Ovary (tissue), 9 donors: Measurements from ENCODE around the gene SRSF5. TPM values are rescaled to one million over a fixed set of nuclear protein-coding genes. Genes with fewer than 3 reads are reported as not detected.

Experiments used
- DNase-seq, 5 donors: peaks; one replicate each; pipeline ENCODE4 v3.0.0-alpha.2; 2019 to 2020
- H3K27ac ChIP-seq, 2 donors: fragments of 200-600 bp; one replicate each; pipeline versions ENCODE4 v1.5.1 to v1.8.0; 2019 to 2022
- H3K27me3 ChIP-seq: fragments of 200-600 bp; one replicate; pipeline ENCODE4 v1.8.0; 2022
- H3K36me3 ChIP-seq: fragments of 200-600 bp; sonication (generic); one replicate; pipeline ENCODE4 v1.5.1; 2019
- H3K4me1 ChIP-seq: one replicate; pipeline ENCODE4 v1.8.1; 2013; ENCODE audit warnings: mild to moderate bottlenecking, moderate library complexity; ENCODE audit not compliant: insufficient read depth
- H3K4me3 ChIP-seq: fragments of 200-600 bp; sonication (generic); one replicate; pipeline ENCODE4 v1.5.1; 2017
- H3K9me3 ChIP-seq, 2 donors: fragments of 200-600 bp in 1 of 2; sonication (generic) in 1 of 2; one replicate each; pipeline versions ENCODE4 v1.5.1 to v1.8.1; 2013 to 2019; ENCODE audit warnings: mild to moderate bottlenecking in 1 of 2, moderate library complexity in 1 of 2
- EP300 ChIP-seq: sonication (generic); formaldehyde crosslinking; IDR thresholded peaks from one replicate; pipeline ENCODE4 v1.6.1; 2017; ENCODE audit warnings: antibody characterized with exemption
- POLR2A ChIP-seq: fragments of 450-650 bp; IDR thresholded peaks from one replicate; pipeline ENCODE4 v1.6.1; 2017; ENCODE audit warnings: antibody characterized with exemption, mild to moderate bottlenecking, moderate library complexity
- WGBS, 3 donors: extraction: QIAGEN DNeasy Blood & Tissue Kit in 1 of 3; methylation state at CpG; one replicate each; pipeline versions ENCODE4 v1.1.5 to v1.1.7; 2013 to 2017; 5-methylcytosine and 5-hydroxymethylcytosine counted together
- intact Hi-C, 4 donors: fragments of 100-400 bp; cut with DNase I; formaldehyde crosslinking; loops; one replicate each; pipeline versions ENCODE4 v1.11.0 to v1.15.1; 2022 to 2023
- polyA plus RNA-seq, 2 donors: library from polyadenylated mRNA; stranded (reverse); fragments of 200-250 nt in 1 of 2; fragments of 350-450 nt in 1 of 2; fragmentation: Illumina TruSeq in 1 of 2; extraction: RNeasy Lipid Tissue Mini Kit (QIAGEN cat#74804) in 1 of 2; gene quantifications; one replicate each; pipeline ENCODE4 v1.2.3, GENCODE V29; 2013 to 2014
- total RNA-seq, 7 donors: library from RNA; depleted of rRNA in 2 of 7; stranded (reverse); fragments of >200 nt in 2 of 7; fragmentation: NEBNext Ultra II Directional in 3 of 7; extraction: Animal tissue kit (Norgen Biotek cat#: 25700) in 3 of 7; gene quantifications; one replicate each; pipeline versions ENCODE4 v1.1.0 to v1.2.4, GENCODE V29; 2016 to 2023
- TF ChIP-seq, protein P1 (sequence below), 3 donors: fragments of 450-650 bp in 2 of 3; fragments of 200-600 bp in 1 of 3; IDR thresholded peaks; one replicate each; pipeline versions ENCODE4 v1.5.1 to v1.8.0; 2016 to 2022; ENCODE audit warnings: antibody characterized with exemption in 3 of 3, mild to moderate bottlenecking in 1 of 3
- donor health status: DM: no; HTN: no; CAD: no; lungs with moderate emphysema.
- donor health status: DM: no; HTN: no; CAD: no.
- donor health status: Bipolar disorder and iron deficiency.
- donor health status: DM: yes; HTN: yes; CAD: no.
- donor health status: DM: no; HTN: no; CAD: no.
- donor health status: DM: yes; HTN: yes; CAD: no.

Gene SRSF5
- total and polyA plus RNA-seq, 9 donors, result 273 to 446 (median 327) TPM

DNA sequence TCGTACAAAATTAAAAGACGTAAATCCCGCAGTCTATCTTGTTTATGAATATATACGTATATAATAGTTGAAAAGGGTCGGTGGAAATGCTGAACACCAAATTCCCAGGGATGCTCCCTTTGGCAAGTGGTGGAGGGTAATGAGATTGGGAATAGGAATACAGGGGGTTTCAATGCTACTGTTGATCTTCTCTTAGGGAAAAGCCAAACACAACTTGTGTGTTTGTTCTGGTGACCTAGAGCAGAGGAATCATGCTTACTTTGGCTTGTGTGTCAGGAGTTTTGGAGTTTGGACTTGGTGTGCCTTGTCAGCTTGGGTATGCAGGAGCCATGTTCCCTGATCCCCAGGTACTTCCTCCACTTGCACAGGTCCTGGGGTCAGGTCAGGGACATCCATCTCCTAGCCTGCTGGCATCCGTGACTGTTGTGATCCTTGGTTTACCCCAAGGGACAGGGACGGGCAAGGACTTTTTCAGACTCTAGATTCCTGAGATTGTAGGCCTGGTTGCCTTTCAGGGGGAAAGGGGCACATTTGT is 26.0 kb downstream of the SRSF5 start:
- intact Hi-C loops, result no loop called here
- Histone ChIP-seq H3K27me3 (no peaks in the 10 kb centered on the region), H3K36me3 (no peaks in the 10 kb centered on the region), H3K4me3 (no peak overlapping the region), H3K27ac (no peak overlapping the region), H3K4me1 (no peaks in the 10 kb centered on the region), H3K9me3 (no peaks in the 10 kb centered on the region)
- 84 to 94% (median 86%) methylated on average over 7 of the region's 7 CpGs for WGBS, 3 donors
- no peak for DNase-seq
- TF ChIP-seq EP300 (no peak), POLR2A (no peak)
- TF ChIP-seq, protein P1, sequence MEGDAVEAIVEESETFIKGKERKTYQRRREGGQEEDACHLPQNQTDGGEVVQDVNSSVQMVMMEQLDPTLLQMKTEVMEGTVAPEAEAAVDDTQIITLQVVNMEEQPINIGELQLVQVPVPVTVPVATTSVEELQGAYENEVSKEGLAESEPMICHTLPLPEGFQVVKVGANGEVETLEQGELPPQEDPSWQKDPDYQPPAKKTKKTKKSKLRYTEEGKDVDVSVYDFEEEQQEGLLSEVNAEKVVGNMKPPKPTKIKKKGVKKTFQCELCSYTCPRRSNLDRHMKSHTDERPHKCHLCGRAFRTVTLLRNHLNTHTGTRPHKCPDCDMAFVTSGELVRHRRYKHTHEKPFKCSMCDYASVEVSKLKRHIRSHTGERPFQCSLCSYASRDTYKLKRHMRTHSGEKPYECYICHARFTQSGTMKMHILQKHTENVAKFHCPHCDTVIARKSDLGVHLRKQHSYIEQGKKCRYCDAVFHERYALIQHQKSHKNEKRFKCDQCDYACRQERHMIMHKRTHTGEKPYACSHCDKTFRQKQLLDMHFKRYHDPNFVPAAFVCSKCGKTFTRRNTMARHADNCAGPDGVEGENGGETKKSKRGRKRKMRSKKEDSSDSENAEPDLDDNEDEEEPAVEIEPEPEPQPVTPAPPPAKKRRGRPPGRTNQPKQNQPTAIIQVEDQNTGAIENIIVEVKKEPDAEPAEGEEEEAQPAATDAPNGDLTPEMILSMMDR (IDR thresholded peaks at IDR 0.05), result no peak

DNA sequence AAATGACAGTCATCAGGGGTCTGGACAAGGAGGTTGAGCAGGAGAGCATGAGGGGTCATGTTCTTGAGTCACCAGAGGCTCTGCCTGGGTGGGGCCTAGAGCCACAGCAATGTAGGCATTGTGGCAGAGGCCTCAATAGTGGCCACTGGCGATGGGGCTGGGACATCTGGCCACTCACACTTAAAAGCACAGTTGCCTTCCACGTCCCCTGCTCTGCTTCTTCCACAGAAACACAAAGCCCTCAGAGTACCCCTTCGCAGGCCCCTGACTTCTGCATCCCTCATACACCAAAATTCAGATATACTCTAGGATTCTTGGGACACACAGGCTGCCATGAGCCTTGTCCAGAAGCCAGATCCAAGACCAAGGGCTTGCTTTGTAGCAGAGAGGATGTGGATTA is 27.8 kb downstream of the SRSF5 start:
- Histone ChIP-seq H3K4me3 (no peak overlapping the region), H3K36me3 (no peaks in the 10 kb centered on the region), H3K9me3 (no peaks in the 10 kb centered on the region), H3K27me3 (no peaks in the 10 kb centered on the region), H3K27ac (no peak overlapping the region), H3K4me1 (no peaks in the 10 kb centered on the region)
- no peak for TF ChIP-seq POLR2A
- no peak for TF ChIP-seq EP300
- TF ChIP-seq, protein P1 (IDR thresholded peaks at IDR 0.05), result no peak
- 85 to 94% (median 89%) methylated on average over 3 of the region's 3 CpGs for WGBS, 3 donors
- no peak for DNase-seq
- intact Hi-C loops, result no loop called here

DNA sequence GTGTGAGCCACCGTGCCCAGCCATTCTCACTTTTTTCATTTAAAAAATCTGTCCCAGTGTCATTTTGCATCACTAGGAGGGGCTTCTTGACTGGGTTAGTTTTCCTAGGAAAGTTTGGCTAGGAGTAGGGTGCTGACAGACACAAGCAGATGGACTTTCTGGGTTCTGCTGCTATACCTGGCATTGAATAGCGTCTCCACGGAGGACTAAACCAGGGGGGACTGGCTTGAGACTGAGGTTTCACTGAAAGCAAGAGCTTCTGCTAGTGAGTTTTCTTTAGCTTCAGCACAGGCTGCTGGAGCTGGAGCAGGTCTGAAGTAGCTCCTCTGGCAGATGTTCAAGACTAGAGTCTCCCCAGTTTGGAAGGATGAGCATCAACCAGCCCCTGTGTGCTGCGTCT is 28.7 kb downstream of the SRSF5 start:
- intact Hi-C loops, result no loop called here
- Histone ChIP-seq H3K4me3 (no peak overlapping the region), H3K27ac (no peak overlapping the region), H3K36me3 (no peaks in the 10 kb centered on the region), H3K4me1 (no peaks in the 10 kb centered on the region), H3K9me3 (no peaks in the 10 kb centered on the region), H3K27me3 (no peaks in the 10 kb centered on the region)
- 73 to 83% (median 76%) methylated on average over 4 of the region's 4 CpGs for WGBS, 3 donors
- no peak for DNase-seq
- TF ChIP-seq, protein P1 (IDR thresholded peaks at IDR 0.05), result no peak
- no peak for TF ChIP-seq EP300
- no peak for TF ChIP-seq POLR2A

DNA sequence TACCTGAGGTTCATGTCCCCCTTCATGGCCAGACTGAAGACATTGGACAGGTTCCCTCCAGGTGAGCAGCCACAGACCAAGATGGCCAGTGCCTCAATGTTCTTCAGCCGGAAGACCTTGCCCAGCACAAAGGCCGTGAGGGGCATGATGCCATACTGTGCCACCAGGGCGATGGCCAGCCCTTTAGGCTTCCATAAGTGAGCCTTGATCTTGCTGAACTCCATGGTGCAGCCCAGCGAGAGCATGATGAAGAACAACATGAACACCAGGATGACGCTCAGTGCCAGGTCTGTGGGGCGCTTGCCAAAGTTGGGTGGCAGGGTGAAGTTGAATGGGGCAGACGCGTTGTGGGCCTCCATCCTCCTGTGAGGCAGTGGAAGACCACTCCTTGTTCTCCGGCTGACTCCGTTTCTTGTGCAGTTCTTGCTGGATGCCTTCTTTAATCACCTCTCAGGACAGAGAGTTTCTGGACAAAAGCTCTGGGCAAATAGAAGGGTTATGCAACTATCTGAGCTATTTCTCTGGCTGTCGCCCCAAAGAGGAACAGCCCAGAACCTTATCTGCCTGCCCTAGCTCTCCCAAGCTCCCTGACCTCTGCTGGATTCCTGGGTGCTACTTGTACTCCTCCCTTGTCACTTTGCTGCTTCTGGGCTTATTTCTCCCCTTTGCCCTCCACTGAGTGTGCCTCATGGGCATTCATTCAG is 30.0 kb downstream of the SRSF5 start, which contains the start of gene SLC10A1:
TSS of gene SLC10A1 (minus strand) at position 445 of the 704 bp plus-strand sequence. CDS start at position 359, 86 bp downstream.
- TF ChIP-seq, protein P1 (IDR thresholded peaks at IDR 0.05), result no peak

More for the DNA sequence above, 30.0 kb downstream of the SRSF5 start, which contains the start of gene SLC10A1:
- Histone ChIP-seq H3K4me1 (no peaks in the 10 kb centered on the region), H3K9me3 (no peaks in the 10 kb centered on the region), H3K36me3 (no peaks in the 10 kb centered on the region), H3K4me3 (no peak within 1 kb of the TSS), H3K27me3 (no peaks in the 10 kb centered on the region), H3K27ac (no peak within 1 kb of the TSS)
- DNase-seq, result no peak
- 78 to 81% (median 79%) methylated on average over 11 of the region's 11 CpGs for WGBS, 3 donors
- intact Hi-C loops, result no loop called here
